ENCODE results near the gene DNASE1.
"Not testable (repeated sequence)": the region's sequence is repeated elsewhere in the genome, so short reads cannot be mapped to it uniquely, and the experiment has no call there.

DNASE1 gene

DNA sequence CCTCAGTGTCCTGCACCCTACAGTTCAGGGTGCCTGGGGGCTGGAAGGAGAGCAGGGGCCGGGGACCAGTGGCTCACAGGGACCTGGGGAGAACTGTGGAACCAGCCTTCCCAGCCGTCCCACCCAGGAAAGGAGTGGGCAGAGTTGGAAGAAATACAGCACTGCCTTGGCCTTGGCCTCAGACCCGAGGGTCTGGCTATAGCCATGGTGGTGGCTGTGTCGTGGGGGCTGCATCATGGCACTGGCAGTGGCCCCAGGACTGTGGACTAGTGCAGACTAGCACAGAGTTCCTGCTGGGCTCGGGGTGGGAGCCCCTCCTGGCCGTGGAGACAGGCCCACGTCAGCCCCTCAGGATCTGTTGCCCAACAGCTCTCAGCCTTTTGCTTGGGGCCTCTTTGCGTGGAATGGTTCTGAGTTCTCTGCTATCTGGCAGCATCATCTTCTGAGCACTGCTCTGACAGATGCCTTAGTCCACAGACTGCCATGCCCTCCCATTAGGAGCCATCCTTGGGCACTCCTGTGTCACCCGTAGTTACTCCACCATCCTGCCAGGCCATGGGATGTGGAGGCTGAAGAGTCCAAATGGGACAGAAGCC lies 12.6 kb upstream of the DNASE1 start:
- no peak for DNase-seq

DNA sequence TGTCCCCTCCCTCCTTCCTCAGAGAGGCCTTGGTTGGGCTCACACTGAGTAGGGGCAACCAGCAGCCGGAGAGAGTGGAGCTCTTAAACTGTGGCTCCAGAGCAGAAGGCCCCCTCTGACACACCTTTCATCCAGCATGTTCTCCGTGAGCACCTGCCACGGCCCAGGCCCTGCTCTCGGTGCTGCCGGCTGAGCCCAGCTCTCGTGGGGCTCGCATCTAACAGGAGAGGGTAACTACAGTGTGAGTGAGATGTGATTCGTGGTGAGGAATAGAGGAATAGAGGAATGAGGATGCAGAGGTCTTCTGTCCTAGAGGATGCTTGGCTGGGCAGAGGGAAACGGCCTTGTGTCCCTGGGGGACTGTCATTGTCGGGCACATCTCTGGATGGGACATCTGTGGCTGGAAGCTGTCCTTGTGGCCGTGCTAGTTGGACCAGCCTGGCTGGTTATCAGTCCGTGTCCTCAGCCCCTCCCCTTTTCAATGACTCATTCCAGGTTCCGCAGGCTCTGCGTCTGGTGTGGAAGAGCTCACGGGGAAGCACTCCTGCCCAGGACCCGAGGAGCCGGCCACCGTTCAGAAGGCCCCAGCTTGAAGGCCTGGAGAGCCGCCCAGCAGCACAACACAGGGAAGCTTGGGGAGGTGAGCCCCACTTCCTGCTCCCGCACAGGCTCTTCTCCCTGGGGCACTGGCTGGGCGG lies 11.9 kb upstream of the DNASE1 start:
- DNase-seq, result no peak

DNA sequence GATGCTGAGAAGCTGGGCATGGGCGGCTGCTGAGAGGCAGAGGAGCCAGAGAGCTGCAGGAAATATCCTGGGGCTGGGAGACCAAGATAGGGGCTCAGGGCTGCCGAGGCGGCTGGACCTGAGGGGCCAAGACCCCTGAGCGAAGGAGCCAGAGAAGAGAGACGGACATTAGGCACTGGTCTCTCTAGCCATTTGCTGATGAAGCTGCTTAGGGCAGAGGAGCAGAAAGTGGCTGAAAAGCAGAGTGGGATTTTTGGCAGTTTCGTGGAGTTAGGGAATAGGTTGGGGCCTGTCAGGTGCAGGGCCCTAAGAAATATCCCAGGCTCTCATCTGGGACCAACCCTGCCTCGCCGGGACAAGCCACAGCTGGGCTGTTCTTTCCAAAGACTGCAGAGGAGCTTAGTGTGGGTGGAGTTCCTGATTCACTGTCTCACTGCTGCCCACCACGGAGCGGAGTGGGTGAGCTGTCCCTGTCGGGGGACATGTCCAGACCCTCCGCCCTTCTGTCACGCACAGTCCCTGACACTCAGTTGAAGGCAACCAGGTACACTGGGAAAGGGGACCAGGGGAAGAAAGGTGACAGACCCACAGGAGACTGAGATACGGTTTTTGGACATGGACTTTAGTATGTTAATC lies 11.3 kb upstream of the DNASE1 start:
- no peak for DNase-seq

DNA sequence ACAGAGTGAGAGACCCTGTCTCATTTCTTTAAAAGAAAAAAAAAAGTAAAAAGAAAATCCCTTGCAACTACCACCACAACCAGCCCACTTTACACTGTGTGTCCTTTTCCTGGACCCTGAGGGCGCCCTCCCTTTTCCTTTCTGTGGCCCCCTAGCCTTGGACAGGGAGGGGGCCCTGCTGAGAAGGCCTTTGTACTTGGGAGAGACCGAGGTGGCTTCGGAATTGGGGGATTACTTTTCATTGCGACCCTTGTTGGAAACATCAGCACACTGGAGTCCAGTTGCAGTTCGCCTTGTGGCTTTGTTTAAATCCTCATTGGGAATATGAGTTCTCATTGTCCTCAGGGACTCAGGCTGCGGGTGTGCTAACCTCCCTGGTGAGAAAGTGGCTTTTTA lies 9.4 kb upstream of the DNASE1 start:
- DNase-seq, result no peak

DNA sequence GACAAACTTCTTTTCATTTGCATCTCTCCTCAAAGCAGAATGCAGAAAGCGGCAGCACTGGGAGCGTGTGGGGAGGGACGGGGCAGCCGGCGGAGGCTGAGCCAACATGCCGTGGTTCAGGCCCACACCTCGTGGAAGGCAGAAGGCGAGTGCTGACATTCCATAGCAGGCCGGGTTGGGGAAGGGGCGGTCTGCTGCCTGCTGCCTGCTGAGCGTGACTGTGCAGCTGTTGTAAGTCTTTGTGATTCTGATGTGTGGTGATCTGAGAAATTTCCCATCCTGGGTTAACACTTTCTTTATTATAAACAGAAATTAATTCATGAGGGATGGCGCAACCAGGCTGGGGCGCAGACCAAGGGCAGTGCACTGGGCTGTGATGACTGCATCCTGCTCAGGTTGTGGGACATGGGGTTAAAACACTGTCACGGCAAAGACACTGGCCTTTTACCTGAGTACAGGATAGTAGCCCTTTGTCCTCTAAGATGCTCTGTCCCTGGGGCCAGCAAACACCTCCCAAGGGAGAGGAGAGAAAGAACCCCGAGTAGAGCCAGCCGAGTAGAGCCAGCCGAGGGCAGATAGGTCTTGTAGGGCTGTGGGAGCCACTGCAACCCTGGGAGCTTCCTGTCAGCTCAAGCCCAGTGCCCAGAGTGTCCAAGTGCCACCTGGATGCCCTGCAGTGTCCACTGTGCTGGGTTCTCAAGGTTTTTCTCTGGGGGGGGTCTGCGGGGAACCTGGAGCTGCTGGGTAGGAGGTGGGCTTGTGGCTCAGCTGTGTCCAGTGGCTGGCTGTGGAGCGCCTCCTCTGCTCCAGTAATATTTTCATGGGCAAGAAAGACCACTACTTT lies 8.8 kb upstream of the DNASE1 start:
- DNase-seq, result no peak

DNA sequence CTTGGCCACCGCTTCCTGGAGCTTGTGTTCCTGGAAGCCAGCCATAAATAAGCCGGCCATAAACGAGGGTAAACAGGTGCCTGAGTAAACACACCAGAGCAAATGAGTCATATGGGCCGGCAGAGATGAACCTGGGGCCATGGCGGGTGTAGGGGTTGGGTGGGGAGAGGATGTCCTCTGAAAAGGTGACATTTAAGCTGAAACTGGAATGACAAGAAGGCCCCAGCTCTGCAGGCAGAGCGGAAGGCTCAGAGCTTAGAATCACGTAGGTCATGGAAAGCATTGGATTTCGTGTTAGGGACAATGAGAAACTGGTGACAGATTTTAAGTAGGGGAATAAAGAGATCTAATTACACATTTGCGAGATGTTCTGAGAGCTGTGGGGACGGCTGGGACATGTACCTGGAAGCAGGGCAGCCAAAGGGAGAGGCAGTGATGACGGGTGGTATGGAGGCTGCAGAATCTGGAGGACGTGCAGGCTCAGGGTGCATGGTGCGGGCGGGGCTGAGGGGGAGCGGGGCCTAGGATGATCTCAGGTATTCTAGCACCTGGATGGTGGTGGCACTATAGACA lies 8.1 kb upstream of the DNASE1 start:
- DNase-seq, result no peak

DNA sequence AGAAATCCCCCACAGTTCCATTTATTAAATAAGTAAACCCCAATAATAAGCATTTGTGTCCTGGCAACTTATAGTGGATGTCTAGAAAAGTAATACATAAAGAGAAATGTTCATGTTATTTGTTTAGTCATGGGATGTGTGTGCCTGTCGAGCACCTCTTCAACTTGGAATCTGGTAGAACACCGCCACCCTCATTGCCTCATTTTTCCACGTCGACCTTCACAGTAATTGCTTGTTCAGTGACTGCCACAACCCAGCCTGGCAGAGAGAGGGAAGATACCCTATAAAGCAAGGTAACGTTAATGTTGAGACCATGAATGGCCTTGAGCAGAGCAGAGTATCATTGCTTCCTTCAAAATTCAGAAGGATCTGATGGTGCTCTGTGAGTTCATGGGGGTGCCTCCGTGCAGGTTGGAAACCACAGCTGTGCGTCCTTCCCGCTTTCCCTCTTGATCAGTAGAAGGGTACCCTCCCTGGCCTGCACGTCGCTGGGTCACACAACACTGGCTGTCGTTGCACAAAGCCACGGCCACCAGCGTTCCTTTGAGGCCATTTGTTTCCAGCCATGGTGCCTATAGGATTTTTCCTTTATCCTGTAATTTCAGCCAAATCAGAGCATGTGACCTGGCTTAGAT lies 3.7 kb upstream of the DNASE1 start:
- DNase-seq, result no peak

DNA sequence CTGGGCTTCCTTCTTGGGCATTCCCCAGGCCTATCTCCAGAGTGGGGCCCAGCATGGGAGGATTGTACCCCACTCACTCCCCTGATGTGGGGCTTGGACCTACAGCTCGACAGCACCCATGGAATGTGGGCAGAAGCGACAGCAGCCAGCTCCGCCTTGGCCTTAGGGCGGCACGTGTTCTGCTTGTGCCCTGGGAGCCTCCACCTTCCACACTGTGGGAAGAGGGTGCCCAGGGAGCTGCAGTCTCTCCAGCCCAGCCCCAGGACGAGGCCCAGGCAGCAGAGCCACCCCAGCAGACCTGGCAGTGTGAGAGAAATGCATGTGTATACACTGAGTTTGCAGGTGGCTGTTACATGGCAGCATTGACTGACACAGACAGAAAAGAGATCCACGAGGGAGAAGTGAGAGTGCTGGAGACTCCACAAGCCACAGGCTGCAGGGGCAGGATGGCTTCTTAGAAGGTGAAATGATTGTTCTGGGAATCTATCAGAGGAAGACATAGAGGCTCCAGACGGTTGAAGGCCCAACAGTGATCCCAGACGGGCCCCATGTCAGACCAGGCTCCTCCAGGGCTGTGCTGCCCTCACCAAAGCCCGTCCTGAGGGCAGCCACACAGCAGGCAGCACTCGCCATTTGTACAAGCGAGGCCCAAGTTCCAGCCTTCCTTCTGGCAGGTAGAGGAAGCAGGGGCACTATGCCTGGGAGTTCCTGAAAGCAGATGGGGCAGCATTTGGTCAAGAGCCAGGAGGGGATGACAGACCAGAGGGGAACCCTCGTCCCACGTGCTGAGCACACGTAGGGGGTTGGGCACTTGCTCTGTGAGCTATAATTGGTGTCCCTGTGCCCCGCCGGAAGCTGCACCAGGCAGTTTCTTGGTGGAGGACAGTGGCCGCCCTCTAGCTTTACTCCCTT lies 2.8 kb upstream of the DNASE1 start:
- DNase-seq, result no peak

DNA sequence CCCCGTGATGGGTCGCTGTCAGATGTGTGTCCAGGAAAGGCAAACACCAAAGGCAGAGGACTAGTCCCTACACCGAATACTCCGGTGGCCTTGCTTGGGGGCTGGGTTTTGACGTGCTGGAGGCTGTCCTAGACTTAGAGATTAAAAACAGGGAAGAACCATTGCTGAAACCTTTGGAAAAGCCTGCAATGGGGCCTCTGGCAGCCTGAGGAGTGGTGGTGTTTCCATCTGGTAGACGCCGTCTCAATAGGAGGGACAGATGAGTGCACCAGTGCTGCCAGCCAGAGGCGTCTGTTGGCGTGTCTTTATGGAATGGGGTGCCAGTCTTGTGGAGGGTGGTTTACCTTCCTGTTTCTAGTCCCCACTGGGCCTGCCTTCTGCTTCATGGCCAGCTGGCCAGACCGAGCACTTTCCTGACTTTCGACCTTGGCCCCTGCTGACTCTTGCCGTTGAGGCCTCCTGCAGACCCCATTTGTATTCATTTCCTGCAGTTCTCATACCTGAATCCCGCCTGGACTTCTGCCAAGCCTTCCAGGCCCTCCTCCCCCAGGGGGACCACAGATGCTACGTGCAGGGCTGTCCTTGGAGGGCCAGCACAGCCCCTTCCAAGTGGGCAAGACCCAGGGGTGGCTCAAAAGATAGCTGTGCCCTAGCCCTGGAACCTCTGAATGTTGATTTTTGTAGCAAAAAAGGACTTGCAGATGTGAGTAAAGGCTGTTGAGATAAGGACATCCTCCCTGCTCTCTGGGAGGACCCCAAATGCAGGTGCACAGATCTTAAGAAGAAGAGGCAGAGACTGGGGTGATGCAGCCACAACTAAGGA lies 1.9 kb upstream of the DNASE1 start:
- DNase-seq, result no peak

DNA sequence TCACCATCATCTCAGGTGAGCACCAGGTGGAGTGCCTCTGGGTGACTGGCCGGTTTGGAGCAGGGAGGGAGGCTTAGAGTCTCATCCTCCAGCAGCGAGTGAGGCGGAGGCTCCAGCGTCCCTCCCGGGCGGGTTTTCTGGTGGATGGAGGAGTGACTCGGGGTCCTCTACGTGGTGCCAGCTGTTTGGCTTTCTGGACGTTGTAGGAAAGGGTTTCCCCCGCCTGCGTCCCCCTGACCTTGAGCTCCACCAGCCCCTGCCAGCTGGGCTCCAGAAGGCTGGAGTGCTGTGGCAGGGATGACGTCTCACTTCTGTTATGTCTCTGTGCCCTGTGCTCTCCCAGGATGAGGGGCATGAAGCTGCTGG lies 522 bp downstream of the DNASE1 start:
- DNase-seq, result no peak

DNA sequence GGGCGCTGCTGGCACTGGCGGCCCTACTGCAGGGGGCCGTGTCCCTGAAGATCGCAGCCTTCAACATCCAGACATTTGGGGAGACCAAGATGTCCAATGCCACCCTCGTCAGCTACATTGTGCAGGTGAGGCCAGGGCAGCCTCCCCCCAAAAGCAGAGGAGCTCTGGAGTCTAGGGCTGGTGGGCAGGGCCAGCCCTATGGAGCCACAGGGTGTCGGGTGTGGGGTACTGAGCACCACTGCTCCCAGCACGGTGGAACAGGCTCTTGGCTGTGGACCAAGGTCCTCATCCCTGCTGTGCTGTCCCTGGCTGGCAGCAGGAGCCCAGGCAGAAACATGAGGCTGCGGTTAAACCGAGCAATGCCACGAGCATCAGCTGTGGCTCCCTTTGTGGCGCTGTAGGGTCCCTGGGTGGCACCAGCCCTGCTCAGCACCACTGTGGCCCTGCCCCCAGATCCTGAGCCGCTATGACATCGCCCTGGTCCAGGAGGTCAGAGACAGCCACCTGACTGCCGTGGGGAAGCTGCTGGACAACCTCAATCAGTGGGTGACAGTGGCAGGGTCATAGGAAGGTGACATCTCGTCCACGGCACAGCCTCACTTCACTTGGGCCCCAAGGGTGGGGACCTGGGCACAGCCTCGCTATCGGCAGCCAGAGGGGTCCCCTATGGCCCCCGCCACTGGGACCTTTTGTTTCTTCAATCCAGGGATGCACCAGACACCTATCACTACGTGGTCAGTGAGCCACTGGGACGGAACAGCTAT lies 1.1 kb downstream of the DNASE1 start:
- no peak for DNase-seq

DNA sequence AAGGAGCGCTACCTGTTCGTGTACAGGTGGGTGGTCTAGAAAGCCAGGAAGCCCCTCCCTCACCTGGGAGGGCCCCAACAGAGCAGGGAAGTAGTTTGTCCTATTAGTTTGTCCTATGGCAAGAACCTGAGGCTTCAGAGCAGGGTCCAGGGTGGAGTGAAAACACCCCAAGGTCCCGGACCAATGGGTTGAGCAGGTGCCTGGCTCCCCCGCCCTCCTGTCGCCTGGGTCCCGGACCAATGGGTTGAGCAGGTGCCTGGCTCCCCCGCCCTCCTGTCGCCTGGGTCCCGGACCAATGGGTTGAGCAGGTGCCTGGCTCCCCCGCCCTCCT lies 1.6 kb downstream of the DNASE1 start:
- not testable (repeated sequence) for DNase-seq

DNA sequence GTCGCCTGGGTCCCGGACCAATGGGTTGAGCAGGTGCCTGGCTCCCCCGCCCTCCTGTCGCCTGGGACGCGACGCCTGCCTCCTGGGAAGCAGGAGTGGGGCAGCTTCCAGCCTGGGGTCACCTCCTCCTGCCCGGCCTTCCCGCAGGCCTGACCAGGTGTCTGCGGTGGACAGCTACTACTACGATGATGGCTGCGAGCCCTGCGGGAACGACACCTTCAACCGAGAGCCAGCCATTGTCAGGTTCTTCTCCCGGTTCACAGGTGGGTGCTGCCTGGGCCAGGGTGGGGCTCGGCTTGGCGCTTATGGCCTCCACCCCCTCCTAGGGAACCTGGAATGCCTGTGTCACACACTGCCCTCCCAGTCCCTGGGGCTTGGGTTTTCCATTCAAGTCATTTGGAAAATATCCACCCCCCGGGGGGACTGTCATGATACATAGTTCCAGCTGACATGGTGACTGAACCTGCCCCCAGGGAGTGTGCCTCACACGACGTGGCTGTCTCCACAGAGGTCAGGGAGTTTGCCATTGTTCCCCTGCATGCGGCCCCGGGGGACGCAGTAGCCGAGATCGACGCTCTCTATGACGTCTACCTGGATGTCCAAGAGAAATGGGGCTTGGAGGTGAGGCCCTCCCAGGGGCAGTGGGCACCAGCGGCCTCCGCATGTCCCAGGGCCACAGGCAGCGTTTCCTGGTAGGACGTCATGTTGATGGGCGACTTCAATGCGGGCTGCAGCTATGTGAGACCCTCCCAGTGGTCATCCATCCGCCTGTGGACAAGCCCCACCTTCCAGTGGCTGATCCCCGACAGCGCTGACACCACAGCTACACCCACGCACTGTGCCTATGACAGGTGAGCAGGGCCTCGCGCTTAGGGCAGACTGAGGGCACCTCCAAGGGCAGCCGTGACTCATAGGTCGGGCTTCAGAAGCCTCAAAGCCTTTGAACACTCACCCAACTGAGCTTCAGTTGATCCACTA lies 2.3 kb downstream of the DNASE1 start:
- DNase-seq, result no peak

DNA sequence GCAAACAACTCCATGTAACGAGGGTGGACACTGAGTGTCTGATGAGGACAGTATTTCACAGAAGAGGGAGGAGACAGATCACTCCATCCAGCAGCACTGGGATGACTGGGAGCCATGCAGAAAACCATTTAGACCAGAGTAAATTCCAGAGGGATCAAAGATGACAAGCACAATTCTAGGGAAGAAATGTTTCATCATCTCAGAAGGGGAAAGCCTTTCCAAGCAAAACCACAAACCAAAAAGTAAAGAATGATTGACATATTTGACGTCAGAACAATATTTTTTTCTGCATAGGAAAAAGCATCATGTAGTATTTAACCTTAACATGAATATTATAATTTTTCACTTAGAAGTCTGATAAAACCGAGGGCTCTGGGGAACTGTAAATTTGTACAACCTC lies 4.8 kb downstream of the DNASE1 start:
- DNase-seq, result no peak

DNA sequence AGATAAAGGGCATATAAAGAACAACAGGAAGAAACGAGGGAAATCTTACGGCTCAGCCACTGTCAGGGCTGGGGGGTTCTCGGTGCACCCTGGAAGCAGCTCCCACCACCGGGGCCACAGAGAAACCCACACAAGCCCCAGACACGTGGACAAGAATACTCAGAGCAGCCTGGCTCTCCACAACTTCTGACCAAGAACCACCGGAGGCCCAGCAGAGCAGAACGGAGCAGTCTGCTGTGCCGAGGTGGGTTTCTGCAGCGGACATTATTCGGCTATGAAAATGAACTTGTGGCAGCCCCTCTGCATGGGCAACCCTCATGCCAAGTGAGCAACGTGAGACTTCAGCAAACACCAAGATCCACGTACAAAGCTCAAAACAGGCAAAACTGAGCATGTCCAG lies 6.8 kb downstream of the DNASE1 start:
- no peak for DNase-seq

DNA sequence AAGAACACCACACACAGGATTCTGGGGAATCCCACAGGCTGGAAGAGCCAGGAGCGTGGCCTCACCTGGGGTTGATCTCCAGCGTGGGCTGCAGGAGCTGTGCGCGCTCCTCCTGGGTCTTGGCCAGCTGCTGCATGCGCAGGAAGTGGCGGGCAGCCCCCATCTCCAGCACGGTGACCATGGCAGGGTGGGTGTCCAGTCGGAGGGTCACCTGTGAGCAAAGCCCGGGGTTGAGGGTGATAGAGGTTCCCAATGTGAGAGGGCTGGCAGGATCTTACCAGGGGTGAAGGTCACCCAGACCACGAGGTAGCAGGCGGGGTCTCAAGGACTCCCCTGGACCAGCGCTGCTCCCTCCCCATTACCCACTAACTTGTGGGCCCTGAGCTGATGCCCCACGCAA lies 7.4 kb downstream of the DNASE1 start:
- no peak for DNase-seq

DNA sequence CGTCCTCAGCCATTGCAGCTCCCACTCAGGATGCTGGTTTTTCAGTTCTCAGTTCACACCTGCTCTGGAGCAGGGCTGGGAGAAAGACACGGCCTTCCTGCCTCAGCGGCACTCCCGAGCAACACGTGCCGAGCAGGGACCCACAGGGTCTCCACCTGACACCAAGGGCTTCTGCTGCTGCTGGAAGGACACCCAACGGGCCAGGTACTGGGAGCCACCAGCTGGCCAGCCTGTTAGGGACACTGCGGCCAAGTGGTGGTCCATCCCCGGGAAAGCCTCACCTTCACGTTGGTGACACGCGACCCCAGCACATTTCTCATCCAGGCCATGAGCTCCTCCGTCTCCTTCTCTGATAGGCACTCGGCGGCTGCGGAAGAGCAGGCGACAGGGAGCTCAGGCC lies 8.1 kb downstream of the DNASE1 start:
- DNase-seq, result no peak

DNA sequence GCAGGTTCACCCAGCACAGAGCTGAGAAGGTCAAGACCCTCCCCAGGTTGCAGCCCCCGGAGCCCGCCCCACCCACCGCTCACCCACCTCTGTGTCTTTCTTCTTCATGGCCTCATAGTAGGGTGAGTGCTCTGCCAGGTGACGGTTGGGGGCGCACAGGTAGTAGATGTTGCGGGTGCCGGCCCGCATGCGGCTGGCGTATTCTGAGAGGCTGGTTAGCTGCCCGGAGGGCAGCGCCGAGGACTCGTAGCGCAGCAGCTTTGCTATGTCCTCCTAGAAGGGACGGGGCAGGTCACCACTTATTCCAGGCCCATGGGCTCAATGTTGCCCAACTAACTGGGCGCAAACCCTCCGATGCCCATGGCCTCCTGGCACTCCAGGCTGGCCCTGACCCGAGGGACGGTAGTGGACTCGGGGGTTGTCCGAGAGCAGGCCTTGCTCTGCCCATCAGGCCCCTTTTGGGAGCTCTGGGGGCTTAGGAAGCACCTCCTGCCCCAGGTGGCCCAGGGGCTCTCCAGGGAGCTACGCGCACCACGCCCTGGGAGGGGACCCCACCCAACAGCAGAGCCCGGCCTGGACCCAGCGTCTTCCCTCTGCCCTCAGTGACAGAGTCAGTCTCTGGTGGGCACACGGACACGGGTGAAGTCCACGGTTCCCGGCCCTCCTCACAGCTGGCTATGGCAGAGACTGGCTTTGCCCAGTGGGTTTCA lies 9.9 kb downstream of the DNASE1 start:
- no peak for DNase-seq
